Activated CD4-positive, alpha-beta T cell treated with anti-CD3 and anti-CD28 coated beads for 4 hours (primary cell): ENCODE results near the gene PTN.
"Not testable (repeated sequence)": the region's sequence is repeated elsewhere in the genome, so short reads cannot be mapped to it uniquely, and the experiment has no call there.

ENCODE experiments used
- DNase-seq, 2 donors: peaks; one replicate each; pipeline ENCODE4 v3.0.0-alpha.2; 2020

The PTN gene

DNA sequence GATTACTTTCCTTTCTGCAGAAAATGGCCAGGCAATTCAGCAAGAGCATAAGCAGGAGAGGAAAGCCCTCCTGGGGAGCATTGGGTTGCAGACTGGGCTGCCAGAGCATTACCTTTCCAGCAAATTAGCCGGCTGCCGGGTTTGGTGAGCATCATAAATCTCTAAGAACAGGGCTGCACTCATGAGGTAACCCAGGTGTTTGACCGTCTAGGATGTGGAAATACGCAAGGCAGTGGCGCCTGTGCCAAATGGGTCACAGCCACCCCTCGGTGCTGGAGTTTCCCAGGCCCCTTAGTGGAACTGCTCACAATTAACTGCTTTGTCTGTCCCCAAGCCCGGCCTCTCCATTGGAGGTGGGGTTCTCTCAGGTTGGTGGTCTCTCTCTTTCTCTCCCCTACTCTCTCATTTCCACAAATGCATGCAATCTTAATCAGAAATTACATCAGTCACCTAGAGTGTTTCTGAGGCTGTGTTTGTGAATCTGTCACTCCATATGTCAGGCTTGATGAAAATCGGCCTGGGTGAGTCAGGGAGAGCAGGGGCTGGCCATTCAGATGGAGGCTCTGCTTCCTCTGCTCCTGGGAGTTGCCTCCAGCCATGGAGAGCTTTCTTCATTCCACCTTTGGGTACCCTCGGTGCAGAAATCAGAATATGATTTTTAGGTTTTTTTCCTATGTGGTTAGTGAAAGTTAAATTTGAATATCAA lies 26.7 kb downstream of the PTN start:
- no peak for DNase-seq

DNA sequence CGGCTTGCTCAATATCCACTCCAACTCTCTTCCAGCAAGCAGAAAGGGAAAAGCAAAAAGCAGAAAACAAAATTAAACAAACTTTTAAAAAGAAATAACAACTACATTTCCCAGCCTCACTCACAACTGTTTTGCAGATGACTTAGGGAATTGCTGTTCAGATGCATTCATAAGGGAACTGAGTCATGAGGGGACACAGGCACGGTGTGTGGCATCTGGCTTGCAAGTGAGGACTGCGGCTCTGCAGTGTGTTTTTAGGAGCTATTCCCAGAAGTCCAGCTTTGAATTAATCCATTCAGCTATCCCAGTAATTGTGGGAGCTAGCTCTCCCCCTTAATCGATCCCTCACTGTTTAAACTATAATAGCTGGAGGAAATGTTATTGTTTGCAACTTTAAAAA lies 30.3 kb downstream of the PTN start:
- DNase-seq, result no peak

DNA sequence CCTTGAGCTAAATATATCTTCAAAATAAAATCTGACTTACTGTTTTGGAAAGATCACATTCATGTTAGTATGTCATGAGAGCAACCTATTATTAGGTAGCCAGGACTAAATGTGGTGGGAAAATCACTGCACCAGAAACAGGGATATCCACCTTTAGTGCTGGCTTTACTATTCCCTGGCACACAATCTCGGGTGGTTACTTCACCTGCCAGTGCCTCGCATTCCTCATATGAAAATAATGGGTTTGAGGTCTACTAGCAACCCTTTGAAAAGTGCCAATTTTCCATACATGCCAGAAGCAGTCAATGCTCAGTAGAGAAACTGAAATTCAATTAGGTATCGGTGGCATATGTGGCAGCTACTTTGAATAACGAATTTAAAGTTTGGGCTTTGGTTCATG lies 36.8 kb downstream of the PTN start:
- no peak for DNase-seq

DNA sequence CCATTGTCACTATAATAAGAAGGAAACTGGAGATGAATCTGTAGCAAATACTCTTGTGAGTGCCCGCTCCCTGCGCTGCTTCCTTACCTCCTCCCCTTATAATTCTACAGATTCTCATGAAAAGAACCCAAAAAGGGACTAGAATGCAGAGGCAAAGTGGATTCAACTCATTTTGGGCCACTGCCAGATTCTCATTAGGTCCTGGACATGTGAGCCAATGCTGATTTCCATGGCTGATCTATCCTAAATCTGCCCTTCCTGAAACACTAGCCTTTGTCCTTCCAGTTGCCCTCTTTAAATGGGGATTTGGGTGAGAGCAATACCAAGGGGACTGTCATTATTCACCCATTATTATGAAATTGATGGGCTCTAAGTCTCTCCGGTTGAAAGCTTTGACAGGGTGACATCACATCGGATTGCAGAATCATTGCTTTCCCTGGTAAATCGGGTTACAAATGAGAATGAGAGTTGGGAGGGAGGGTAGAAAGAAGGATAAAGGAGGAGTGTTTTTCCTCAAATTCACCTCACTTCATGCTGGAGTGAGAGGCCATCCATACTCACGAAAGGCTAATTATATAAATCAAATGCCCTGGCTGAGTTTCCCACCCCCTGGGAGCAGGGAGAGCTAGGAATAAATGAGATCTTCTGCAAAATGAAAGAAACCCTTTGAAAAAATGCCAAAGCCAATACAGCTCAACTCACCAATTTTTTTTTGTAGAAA lies 37.5 kb downstream of the PTN start:
- DNase-seq, result no peak

DNA sequence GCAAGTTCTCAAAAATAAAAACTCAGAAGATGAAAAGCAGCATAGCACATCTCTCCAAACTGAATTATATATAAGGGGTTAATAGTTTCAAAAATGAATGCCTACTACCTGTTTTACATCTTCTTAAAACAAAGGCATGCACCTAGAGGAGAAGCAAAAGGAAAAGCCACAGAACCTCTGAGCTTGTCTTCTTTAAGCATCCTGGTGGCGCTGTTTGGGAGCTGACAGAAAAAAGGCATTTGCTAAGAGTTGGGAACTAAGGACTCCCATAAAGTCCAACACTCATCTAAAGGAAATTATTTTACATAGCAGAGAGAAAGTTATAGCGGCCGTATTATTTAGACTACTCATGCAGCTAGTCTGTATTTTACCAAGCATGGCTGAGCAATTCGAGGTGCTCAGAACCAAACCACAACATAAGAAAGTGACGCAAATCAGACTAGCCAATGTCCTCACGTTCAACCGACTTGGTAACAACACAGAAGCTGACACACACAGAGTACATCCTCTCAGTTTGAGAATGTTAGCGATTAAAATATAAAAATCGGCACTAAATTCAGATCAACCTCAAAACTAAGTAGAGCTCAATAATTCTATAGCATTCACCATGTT lies 38.8 kb downstream of the PTN start:
- no peak for DNase-seq

DNA sequence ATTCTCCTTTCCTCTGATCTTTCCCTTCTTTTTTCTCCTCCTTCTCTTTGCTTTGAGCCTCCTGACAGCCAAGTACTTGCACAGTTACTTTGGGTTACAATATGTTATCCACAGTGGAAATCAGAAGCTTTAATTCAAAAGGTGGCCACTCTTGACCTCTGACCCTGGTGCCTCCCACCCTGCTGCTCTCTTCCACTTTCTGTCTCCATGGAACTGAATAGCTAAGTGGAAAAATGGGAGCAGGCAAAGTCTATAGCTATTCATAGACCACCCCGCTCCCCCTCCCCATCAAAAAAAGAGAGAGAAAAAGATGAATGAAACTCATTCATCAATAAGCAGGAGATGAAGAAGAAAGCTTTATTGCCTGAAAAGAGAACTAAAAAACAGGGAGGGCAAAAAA lies 39.4 kb downstream of the PTN start:
- DNase-seq, result no peak

DNA sequence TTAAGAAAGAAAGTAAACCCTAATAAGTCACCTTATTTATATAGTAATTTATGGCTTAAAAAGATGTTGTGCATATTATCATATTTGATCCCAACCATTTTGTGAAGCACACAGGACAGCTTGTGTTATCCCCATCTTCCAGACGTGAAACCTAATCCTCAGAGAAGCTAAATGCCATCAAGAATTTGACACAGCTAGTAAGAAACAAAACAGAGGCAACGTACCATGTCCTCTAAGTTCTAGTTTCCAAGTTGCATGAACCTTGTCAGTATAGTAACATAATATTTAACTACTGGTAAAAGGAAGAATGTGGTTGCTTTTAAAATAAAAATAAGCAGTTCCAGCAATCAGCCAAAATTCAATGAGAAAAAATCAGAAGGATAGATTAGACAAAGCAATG lies 41.5 kb downstream of the PTN start:
- DNase-seq, result no peak

DNA sequence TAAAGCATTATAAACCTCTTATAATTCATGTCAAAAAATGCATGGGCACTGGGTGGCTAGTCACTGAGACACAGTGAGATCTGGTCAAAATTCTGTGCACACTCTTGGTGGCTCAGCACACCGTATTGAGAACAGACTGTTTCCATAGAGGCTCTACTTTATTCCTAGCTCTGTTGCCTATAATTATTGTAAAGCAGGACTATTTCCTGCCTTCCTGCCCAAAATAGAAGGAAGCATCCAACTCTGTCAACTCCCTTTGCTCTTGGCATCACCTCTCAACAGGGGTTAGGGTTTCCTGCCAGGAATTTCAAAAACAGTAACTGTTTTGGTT lies 45.1 kb downstream of the PTN start:
- no peak for DNase-seq

DNA sequence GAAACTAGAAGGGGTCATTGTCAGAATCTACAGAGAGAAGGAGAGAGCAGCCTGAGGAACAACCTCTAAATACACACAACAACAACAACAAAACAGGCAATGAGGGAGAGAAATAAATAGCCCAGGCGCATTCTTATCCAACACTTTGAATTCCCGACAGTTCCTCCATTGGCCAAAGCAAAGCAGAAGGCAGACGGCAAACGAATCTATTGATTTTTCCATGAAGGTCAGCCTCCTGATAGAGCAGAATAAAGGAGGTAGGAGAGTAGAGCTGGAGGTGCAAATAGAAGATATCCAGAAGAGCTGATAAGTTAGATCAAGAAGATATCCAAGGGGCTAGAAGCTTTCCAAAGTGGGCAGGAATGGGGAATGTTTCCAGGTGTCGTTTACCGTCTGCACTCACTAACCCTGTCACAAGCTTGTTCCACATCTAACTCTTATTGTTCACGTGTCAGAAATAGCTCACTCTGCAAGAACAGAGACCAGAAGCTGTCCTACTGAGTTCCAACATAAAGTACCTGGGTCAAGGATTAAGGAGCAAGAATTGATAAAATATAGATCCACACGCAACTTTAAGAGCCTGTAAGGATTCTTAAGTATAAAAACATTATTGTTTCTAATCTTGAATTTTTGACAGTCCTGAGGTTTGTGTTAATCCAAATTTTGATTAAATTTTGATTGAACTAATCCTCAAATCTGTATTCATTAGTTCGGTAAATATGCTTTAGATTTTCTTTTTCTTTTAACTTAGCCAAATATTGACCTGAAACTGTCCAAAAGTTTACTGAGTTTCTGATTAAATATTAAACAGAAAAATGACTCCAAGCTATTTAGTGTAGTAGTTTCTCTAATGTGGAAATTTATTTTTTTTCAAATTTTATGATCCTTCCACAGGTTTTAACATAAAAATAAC lies 45.7 kb downstream of the PTN start:
- DNase-seq, result no peak

DNA sequence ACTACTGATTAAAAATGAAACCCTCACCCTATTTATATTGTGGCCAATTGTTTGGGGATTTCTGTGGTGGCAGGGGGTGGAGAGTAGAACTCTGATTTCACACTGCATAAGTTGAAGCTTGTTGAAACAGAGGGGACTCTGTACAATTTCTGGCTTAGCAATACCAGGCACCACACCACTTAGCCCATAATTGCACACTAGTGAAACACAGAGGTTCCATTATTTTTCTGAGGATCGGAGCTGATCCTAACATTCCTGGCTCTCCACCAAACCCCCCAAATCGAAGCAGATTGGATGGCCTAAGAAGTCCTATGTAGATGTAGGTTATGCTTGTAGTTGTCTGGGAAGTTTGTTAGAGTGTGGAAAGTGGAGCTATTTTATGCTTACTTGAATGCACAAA lies 47.0 kb downstream of the PTN start:
- no peak for DNase-seq

DNA sequence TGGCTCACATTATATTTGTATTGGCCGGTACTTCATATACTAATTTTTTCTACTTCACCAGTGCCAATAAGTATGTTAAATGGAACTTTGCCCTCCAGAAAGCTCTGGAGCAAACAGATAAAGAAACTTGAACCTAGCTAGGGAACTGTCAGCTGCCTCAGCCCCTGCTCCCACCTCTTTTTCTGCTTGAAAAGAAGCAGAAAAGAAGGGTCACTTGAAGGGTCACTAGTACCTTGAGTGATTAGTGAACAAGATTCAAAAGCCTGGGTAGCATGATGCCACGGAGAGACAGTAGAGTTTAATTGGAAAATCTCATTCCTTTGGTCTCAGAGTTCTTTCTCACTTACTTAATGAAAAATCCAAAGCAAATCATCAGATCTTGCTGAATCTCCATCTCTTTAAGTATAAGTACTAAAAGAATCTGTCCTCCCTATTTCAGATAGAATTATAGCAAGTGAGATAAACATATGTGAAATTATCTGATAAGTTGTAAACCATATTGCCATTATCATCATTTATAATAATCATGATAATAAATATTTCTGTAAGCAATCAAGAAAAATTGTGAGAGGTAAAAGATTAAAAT lies 47.7 kb downstream of the PTN start:
- DNase-seq, result no peak

DNA sequence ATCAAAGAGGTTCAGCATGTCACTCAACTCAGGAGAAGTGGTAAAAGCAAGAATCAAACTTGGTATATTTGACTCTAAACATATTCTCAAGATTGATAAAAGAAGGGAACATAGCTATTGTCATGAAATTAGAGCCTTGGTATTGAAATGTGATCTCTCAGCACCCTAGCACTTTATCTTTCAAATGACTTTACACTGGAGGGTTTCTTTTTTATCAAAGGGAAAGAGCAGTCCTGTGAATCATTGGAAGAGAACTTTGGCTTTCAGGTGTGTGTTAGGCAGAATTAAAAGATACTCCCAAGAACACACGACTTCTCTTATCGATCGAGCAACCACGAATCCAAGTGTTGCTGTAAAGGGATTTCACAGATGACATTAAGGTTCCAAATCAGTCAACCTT lies 54.4 kb downstream of the PTN start:
- no peak for DNase-seq

DNA sequence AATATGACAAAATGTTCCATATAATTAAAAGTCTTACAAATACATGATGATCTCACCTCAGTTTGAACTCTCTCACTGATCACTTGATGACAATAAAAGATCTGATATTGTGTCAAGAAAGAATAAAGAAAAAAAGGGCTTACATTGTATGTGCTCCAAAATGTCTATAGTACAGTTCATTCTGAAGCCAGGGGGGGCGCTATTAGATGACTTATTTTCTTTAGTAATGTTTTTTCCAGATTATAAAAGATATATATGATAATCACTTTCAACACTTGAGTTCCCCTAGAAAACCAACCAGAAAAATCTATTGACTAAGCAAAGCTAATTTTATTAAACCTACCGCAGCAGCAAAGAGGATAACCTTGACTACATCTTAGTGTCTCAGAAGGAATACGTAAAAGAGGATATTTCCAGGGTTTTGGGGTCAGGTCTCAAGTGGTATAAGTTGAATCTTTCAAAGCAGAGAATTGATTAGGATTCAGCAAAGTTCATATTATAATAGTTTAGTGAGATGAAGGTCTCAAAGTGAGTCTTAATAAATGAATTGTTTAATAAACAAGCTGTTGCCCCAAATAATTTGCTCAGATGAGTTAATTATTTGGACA lies 55.8 kb downstream of the PTN start:
- DNase-seq, result no peak

DNA sequence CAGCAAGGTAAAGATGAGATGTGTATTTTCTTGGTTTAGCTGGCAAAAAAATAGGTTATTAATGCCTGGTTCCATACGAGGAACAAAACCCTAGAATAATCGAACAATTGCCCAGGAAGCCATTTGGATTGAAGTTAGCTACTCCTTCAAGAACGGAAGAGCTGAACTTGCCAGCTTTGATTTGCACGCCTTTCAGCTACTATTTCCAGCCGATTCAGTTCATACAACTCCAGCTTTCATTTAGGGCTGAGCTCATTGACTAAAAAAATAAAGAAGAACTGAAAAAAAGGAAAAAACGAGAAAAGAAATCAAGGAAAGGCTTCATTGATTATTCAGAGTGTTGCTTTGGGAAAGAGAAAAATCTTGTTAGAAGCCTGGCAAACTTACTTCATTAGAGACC lies 60.4 kb downstream of the PTN start:
- no peak for DNase-seq

DNA sequence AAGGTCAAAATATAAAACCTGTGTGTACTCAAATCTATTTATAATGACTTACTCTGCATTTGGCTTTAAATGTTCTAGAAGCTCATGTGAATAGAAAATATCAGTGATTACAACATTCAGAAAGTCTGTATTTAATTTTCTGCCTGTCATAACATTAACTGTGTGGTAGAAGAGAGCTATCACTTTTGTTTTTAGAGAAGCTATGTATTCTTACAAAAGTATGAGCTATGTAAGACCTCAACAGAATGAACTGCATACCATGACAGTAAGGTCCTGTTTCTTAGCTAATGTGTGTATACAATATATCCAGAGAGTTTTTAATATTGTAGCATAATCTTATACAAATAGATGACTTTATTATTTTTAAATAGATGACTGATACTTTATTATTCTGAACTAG lies 61.5 kb downstream of the PTN start:
- no peak for DNase-seq

DNA sequence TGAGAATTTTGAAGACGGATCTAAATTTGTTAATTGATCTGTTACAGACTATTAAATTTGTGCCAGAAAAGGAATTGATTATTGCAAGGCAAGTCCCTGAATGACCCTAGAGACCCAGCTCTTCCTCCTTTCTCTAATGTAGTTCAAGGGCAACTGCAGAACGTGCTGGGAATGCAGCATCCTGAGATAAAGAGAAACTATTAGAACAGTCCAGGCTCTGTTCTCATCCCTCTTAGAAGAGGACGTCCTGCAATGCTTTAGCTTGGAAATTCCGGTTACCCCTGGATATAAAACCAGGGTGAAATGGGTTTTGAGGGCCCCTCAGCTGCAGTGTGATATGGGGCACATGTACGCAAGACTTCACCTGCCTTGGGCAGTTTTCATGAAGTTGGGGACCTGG lies 67.3 kb downstream of the PTN start:
- DNase-seq, result no peak

DNA sequence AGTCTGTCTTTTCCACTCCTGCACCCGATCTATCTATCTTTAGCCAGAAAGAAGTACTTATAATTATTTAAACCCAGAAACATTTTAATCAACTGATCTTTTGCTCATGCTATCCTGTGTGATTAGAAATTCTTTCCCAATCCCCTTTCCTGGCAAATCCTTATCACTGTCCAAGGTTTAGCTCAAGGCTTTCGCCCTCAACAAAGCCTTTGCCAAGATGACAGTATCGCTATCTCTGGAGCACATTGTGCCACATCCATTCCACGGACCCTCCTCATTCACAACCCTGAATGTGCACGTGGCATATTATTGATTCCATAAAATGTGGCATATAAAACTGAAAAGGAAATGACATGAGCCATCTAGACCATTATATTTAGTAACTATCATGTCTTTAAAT lies 71.3 kb downstream of the PTN start:
- DNase-seq, result no peak

DNA sequence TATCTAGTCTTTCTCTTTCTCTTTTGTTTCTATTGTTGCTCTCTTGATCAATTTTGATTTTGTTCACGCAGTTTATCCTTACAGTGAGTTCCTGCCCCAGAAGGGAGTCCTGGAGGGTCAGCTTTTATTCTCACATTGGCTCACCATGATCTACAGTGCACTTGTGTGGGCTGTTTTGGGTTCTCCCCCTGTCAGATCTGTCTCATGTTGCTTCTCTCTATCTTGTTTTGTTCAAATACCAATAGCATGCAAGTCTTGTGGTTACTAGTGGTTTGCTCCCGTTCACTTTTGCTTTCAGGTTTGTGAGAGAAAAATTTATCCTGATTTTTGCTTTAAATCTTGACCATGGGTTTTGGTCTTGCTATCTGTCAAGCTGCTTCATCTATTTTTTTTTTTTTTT lies 74.3 kb downstream of the PTN start:
- no peak for DNase-seq

DNA sequence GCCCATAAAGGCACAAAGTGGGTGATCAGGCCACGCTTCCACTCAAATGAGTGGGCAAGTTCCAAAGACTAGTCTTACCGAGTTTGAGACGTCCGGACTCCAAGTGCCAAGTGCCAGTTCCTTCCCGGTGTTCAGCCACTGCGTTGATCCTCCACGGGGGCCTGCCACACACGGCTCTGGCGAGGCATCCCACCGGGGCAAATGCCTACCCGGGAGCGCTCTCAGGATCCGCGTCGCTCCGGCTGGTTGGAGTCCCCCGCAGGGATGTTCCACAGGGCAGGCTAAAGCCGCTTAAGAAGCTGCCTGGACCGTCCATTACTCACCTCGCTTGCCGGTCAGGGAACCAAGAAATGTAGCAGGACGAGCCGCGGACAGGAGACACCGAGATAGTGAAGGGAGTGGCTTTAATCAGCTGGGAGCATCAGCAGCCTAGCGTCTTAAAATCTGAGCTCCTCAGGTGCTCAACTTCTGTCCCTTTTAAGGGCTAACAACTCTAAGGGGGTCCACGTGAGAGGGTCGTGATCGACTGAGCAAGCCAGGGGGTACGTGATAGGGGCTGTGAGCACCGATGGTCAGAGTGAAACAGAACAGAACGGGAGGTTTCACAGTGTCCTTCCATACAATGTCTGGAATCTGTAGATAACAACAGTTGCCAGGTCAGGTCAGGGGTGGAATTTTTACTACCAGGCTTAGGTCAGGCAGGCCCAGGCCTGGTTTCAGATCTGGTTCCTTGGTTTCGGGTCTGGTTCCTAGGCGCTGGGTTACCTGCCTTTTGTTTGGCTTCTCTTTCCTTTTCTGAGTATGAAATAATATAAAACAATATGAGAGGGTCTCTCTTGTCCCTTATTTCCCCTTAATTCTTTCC lies 75.3 kb downstream of the PTN start:
- not testable (repeated sequence) for DNase-seq

DNA sequence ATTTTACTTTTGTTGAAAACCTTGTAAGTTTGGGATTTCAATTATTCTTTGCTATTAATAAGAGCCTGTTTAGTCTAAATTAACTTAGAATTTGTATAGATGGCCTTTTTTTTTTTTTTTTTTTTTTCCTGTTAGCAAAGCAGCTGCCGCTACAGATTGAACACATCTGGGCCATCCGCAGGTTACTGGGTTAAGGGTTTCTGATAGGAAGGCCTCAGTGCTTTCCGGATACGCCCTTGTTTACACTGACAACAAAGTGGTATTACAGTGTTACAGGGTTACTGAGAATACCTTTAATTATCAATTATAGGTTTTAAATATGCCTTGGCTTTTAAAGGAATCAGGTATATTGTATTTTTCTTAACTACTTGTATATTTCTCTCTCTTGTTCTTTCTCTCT lies 76.8 kb downstream of the PTN start:
- no peak for DNase-seq

DNA sequence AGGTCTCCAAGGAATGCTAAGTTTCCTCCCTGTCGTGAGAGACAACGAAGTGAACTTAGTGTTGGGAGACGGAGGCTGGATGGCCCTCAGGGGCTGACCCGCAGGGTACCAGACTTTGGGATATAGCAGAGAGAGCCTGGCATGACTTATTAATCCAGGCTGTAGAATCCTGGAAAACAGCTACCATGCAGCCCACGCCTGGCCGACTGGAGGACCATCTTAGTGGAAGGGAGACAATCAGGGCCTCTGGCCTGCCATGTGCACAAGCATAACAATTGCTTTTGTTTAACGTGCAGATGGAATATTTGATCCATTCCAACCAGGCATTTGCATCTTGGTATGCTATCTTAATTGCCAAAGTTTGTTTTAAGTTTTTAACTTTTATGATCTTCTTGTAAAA lies 78.1 kb downstream of the PTN start:
- DNase-seq, result not testable (repeated sequence)

DNA sequence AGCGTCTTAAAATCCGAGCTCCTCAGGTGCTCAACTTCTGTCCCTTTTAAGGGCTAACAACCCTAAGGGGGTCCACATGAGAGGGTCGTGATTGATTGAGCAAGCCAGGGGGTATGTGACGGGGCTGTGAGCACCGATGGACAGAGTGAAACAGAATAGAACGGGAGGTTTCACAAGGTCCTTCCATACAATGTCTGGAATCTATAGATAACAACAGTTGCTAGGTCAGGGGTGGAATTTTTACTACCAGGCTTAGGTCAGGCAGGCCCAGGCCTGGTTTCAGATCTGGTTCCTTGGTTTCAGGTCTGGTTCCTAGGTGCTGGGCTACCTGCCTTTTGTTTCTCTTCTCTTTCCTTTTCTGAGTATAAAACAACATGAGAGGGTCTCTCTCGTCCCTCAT lies 80.9 kb downstream of the PTN start:
- no peak for DNase-seq
